ENCODE data around the gene ZC3H14. TPM values are rescaled to one million over a fixed set of nuclear protein-coding genes. Genes with fewer than 3 reads are reported as not detected.

Gene ZC3H14
- total RNA-seq, 1 experiment from 2014 or later: 66.2 TPM

- no peak for TF ChIP-seq ZNF274 (IDR thresholded peaks at IDR 0.05; ENCODE audit: low read depth, low read length)
- no peak for TF ChIP-seq CBX3 (IDR thresholded peaks at IDR 0.05; ENCODE audit: low read depth)
- no peak for TF ChIP-seq REST (IDR thresholded peaks at IDR 0.05; ENCODE audit: low read depth)
These were observed 97.2 kb downstream of the ZC3H14 start (continued) for GRCh38 chr14:88660056-88660455.

- POLR2A ChIA-PET: no interaction called here
- RAD21 ChIA-PET (ENCODE audit: low non-redundant PET in 1 of 2, low total read pairs in 2 of 2, uncharacterized antibody in 2 of 2, unreplicated experiment in 2 of 2): interaction anchor here (1.0 to 1.2 kb wide), 2 partner anchors 124 to 200 kb away, joined by 3 to 4 read pairs; no protein-coding TSS in a partner anchor
- Histone ChIP-seq H3K27me3 (ENCODE audit: insufficient read depth, low read length) (no peaks in the 10 kb centered on the region), H3K9me3 (ENCODE audit: control insufficient read depth in 1 of 2, insufficient read depth in 1 of 2, low read depth in 1 of 2, low read length in 2 of 2) (no peaks in the 10 kb centered on the region), H3K36me3 (ENCODE audit: control insufficient read depth in 1 of 2, insufficient read depth in 2 of 2, low read length in 2 of 2) (no peaks in the 10 kb centered on the region; a peak in 1 of 4 replicates), H3K4me1 (ENCODE audit: control insufficient read depth in 1 of 2, insufficient read depth in 2 of 2, low read length in 2 of 2) (no peaks in the 10 kb centered on the region), H2AFZ (ENCODE audit: low read depth, low read length, poor library complexity, severe bottlenecking) (no peak overlapping the region), H3K4me3 (replicated peaks in 1 of 2; ENCODE audit: low read depth in 1 of 2, low read length in 2 of 2) (no peak overlapping the region), H4K20me1 (ENCODE audit: insufficient read depth) (no peaks in the 10 kb centered on the region), H3K27ac (ENCODE audit: low read depth, low read length) (no peak overlapping the region), H3K79me2 (ENCODE audit: insufficient read depth, low read length) (no peaks in the 10 kb centered on the region), H3K4me2 (ENCODE audit: low read length) (no peak overlapping the region), H3K9ac (ENCODE audit: low read length) (no peak overlapping the region), H3K9me2 (ENCODE audit: insufficient read depth) (no peaks in the 10 kb centered on the region)
- CTCF ChIA-PET: interaction anchor here (0.9 to 1.8 kb wide), 12 partner anchors 10 to 345 kb away, joined by 3 to 18 read pairs (median 4); partner anchors contain the start of gene TTC8
- intact Hi-C loops (cut with micrococcal nuclease): loop anchor here (1.0 to 5.0 kb wide), 3 partner anchors 201 to 1250 kb away; no protein-coding TSS in a partner anchor
- no TSS peak for BruUV-seq (replicated peaks)
- peak; percentile 68 for DNase-seq (ENCODE audit: low read depth, low spot score)
- TF ChIP-seq SRF (IDR thresholded peaks at IDR 0.05; ENCODE audit: low read depth): no peak
- TF ChIP-seq ELF1 (IDR thresholded peaks at IDR 0.05; ENCODE audit: borderline replicate concordance, low read depth): no peak
- TF ChIP-seq RAD21 (IDR thresholded peaks at IDR 0.05; ENCODE audit: low read depth): peak; percentile 82
- no peak for TF ChIP-seq ATF3 (IDR thresholded peaks at IDR 0.05)
- no peak for TF ChIP-seq EZH2 (IDR thresholded peaks at IDR 0.05)
- no peak for TF ChIP-seq ZFX (IDR thresholded peaks at IDR 0.05)
- peak; percentile 63 to 92 (median 90); a peak in 5 of 6 replicates for TF ChIP-seq CTCF (IDR thresholded peaks at IDR 0.05 in 2 of 3, conservative IDR thresholded peaks at IDR 0.05 in 1 of 3; ENCODE audit: borderline replicate concordance in 1 of 3, insufficient read depth in 1 of 3, low read depth in 2 of 3, low read length in 2 of 3)
- no peak for TF ChIP-seq CBX3 (IDR thresholded peaks at IDR 0.05; ENCODE audit: low read depth)
- TF ChIP-seq ZBTB33 (IDR thresholded peaks at IDR 0.05; ENCODE audit: extremely low read depth, insufficient replicate concordance, low read length): no peak
- peak; percentile 97 for ATAC-seq
These were observed 104.9 kb downstream of the ZC3H14 start for GRCh38 chr14:88667555-88668273.
